IMR-90 (cell line): ENCODE results near the gene ROBO3. TPM values are rescaled to one million over a fixed set of nuclear protein-coding genes. Genes with fewer than 3 reads are reported as not detected.

Experiments used
- ATAC-seq: fragments of 200-7000 bp; cut with Tn5 transposase; 2 replicates; pipeline ENCODE4 v1.9.1; 2020; ENCODE audit warnings: low read depth, mild to moderate bottlenecking, moderate library complexity
- Bru-seq: library from RNA; stranded (reverse); fragments of 400-500 nt; gene quantifications from one replicate; lab custom pipeline; 2021; lab: Mats Ljungman, UMichigan
- BruChase-seq, 2 experiments: library from RNA; stranded (reverse); fragments of 400-500 nt; gene quantifications; one replicate each; lab custom pipeline; 2021; lab: Mats Ljungman, UMichigan
- BruUV-seq: library from RNA; stranded (reverse); fragments of 400-500 nt; replicated peaks from 2 replicates; lab custom pipeline; 2021; lab: Mats Ljungman, UMichigan
- CTCF ChIA-PET: fragments of 300-600 bp; formaldehyde crosslinking; extraction: SDS; loops from one replicate; lab custom pipeline; 2021; ENCODE audit warnings: antibody characterized with exemption; lab: Yijun Ruan, JAX
- POLR2A ChIA-PET: fragments of 300-600 bp; sonication (Branson Sonifier 250); formaldehyde crosslinking; loops from one replicate; lab custom pipeline; 2022; ENCODE audit warnings: antibody characterized with exemption; ENCODE audit not compliant: unreplicated experiment; lab: Charles Lee
- DNase-seq: peaks from one replicate; pipeline ENCODE4 v3.0.0; 2013
- H2AFZ ChIP-seq: replicated peaks from 2 replicates; pipeline ENCODE3; 2013; ENCODE audit warnings: low read length, mild to moderate bottlenecking; ENCODE audit not compliant: poor library complexity
- H2AK5ac ChIP-seq: 2 replicates; pipeline ENCODE4 v1.6.1; 2013; ENCODE audit warnings: low read depth, low read length, inconsistent platforms
- H2AK9ac ChIP-seq: replicated peaks from 2 replicates; pipeline ENCODE3; 2013; ENCODE audit warnings: mild to moderate bottlenecking, low read depth, low read length, moderate library complexity; ENCODE audit not compliant: poor library complexity
- H2BK120ac ChIP-seq: 2 replicates; pipeline ENCODE4 v1.6.1; 2013; ENCODE audit warnings: low read depth, low read length, inconsistent platforms
- H2BK15ac ChIP-seq: 3 replicates; pipeline ENCODE4 v1.6.1; 2013; ENCODE audit warnings: low read depth, low read length, inconsistent platforms
- H2BK20ac ChIP-seq: 2 replicates; pipeline ENCODE4 v1.6.1; 2013; ENCODE audit warnings: low read depth, mild to moderate bottlenecking, inconsistent platforms, low read length, moderate library complexity
- H2BK5ac ChIP-seq: 2 replicates; pipeline ENCODE4 v1.6.1; 2013; ENCODE audit warnings: mild to moderate bottlenecking, low read depth, low read length, inconsistent platforms; ENCODE audit not compliant: poor library complexity, severe bottlenecking
- H3K14ac ChIP-seq: replicated peaks from 2 replicates; pipeline ENCODE4 v1.6.1; 2013; ENCODE audit warnings: low read depth, low read length, inconsistent platforms
- H3K18ac ChIP-seq: 2 replicates; pipeline ENCODE4 v1.6.1; 2013; ENCODE audit warnings: low read depth, low read length, control low read depth
- H3K23ac ChIP-seq: 2 replicates; pipeline ENCODE4 v1.6.1; 2013; ENCODE audit warnings: low read depth, low read length, inconsistent platforms
- H3K27ac ChIP-seq: 2 replicates; pipeline ENCODE4 v1.5.1; 2013; ENCODE audit warnings: mild to moderate bottlenecking, control low read depth, low read length; ENCODE audit not compliant: insufficient read depth
- H3K27me3 ChIP-seq: 2 replicates; pipeline ENCODE4 v1.6.1; 2013; ENCODE audit warnings: low read length; ENCODE audit not compliant: control insufficient read depth, insufficient read depth
- H3K36me3 ChIP-seq: 2 replicates; pipeline ENCODE4 v1.6.1; 2013; ENCODE audit warnings: low read length, mixed read lengths; ENCODE audit not compliant: control insufficient read depth, insufficient read depth
- H3K4ac ChIP-seq: 2 replicates; pipeline ENCODE4 v1.6.1; 2013; ENCODE audit warnings: low read depth, low read length, inconsistent platforms
- H3K4me1 ChIP-seq: 2 replicates; pipeline ENCODE4 v1.6.1; 2013; ENCODE audit warnings: low read length, mixed read lengths; ENCODE audit not compliant: control insufficient read depth, insufficient read depth
- H3K4me2 ChIP-seq: 2 replicates; pipeline ENCODE4 v1.6.1; 2013; ENCODE audit warnings: low read depth, mild to moderate bottlenecking, control low read depth, low read length, moderate library complexity
- H3K4me3 ChIP-seq: 2 replicates; pipeline ENCODE4 v1.5.1; 2013; ENCODE audit warnings: low read depth, mild to moderate bottlenecking, control low read depth, low read length, moderate library complexity; ENCODE audit not compliant: insufficient read depth
- H3K56ac ChIP-seq: 2 replicates; pipeline ENCODE4 v1.6.1; 2013; ENCODE audit warnings: low read length, inconsistent platforms; ENCODE audit not compliant: insufficient read depth; ENCODE audit errors: extremely low read depth
- H3K79me1 ChIP-seq, 2 experiments: 2 replicates each; pipeline ENCODE4 v1.6.1; 2013; ENCODE audit warnings: low read length in 2 of 2, inconsistent platforms in 1 of 2, low read depth in 1 of 2
- H3K9ac ChIP-seq: 2 replicates; pipeline ENCODE4 v1.6.1; 2013; ENCODE audit warnings: low read depth, low read length, control low read depth
- H3K9me1 ChIP-seq: 2 replicates; pipeline ENCODE4 v1.6.1; 2013; ENCODE audit warnings: low read length, inconsistent platforms; ENCODE audit not compliant: insufficient read depth
- H3K9me3 ChIP-seq: 2 replicates; pipeline ENCODE4 v1.6.1; 2013; ENCODE audit warnings: low read length; ENCODE audit not compliant: control insufficient read depth, insufficient read depth
- H4K20me1 ChIP-seq: 2 replicates; pipeline ENCODE4 v1.6.1; 2013; ENCODE audit warnings: low read length, inconsistent platforms; ENCODE audit not compliant: insufficient read depth
- H4K5ac ChIP-seq: 2 replicates; pipeline ENCODE4 v1.6.1; 2013; ENCODE audit warnings: mild to moderate bottlenecking, low read depth, low read length, control low read depth
- H4K8ac ChIP-seq, 2 experiments: 2 replicates each; pipeline ENCODE4 v1.6.1; 2013; ENCODE audit warnings: low read depth in 2 of 2, low read length in 2 of 2, control low read depth in 1 of 2, inconsistent platforms in 1 of 2
- H4K91ac ChIP-seq: 2 replicates; pipeline ENCODE4 v1.6.1; 2013; ENCODE audit warnings: low read depth, low read length, inconsistent platforms; ENCODE audit not compliant: insufficient read depth
- BHLHE40 ChIP-seq: fragments of 150-350 bp; IDR thresholded peaks from 2 replicates; pipeline ENCODE4 v1.6.1; 2016; ENCODE audit warnings: mild to moderate bottlenecking, low read depth, low read length
- CEBPB ChIP-seq: IDR thresholded peaks from 2 replicates; pipeline ENCODE4 v1.6.1; 2012; ENCODE audit warnings: low read depth, low read length, improper control_type of control experiment
- MXI1 ChIP-seq: IDR thresholded peaks from 2 replicates; pipeline ENCODE4 v1.6.1; 2012; ENCODE audit warnings: low read depth, mild to moderate bottlenecking, low read length, moderate library complexity, borderline replicate concordance
- RAD21 ChIP-seq: IDR thresholded peaks from 2 replicates; pipeline ENCODE4 v1.6.1; 2012; ENCODE audit warnings: low read length, improper control_type of control experiment
- RFX5 ChIP-seq: IDR thresholded peaks from 2 replicates; pipeline ENCODE4 v1.8.0; 2012; ENCODE audit warnings: low read depth, mild to moderate bottlenecking, low read length, moderate library complexity
- WGBS, 2 experiments: methylation state at CpG; one replicate each; pipeline versions ENCODE4 v1.1.5 to v1.1.7; 2013; ENCODE audit warnings: missing lambda C conversion rate in 2 of 2; ENCODE audit not compliant: insufficient read length in 1 of 2; ENCODE audit errors: extremely low coverage in 2 of 2; 5-methylcytosine and 5-hydroxymethylcytosine counted together
- dilution Hi-C: fragments of 300-500 bp; cut with HindIII; formaldehyde crosslinking; loops from one replicate; pipeline ENCODE4 v1.14.3; 2018; ENCODE audit warnings: low sequenced_read_pairs; ENCODE audit not compliant: unreplicated experiment
- in situ Hi-C: fragments of 300-500 bp; cut with MboI; formaldehyde crosslinking; loops from 3 replicates; pipeline ENCODE4 v1.14.3; 2019; ENCODE audit warnings: low sequenced_read_pairs, inconsistent platforms, mixed read lengths
- intact Hi-C: fragments of 100-400 bp; cut with micrococcal nuclease; formaldehyde crosslinking; loops from 2 replicates; pipeline ENCODE4 v1.10.0; 2022
- long read RNA-seq: library from polyadenylated mRNA; unstranded; transcript quantifications from one replicate; pipeline ENCODE4 v2.0.0, GENCODE V29; 2021; ENCODE audit not compliant: unreplicated experiment
- polyA plus RNA-seq, 3 experiments: library from polyadenylated mRNA; depleted of rRNA; stranded (reverse); fragments of >200 nt; gene quantifications; 2 replicates each; pipeline ENCODE4 v1.2.3, GENCODE V29; 2012; ENCODE audit warnings: low replicate concordance in 1 of 3
- total RNA-seq: library from RNA; depleted of rRNA; stranded (reverse); fragments of >200 nt; gene quantifications from 2 replicates; pipeline ENCODE4 v1.2.3, GENCODE V29; 2012; rRNA removed
- TF ChIP-seq, protein P1 (sequence below): conservative IDR thresholded peaks from 2 replicates; pipeline ENCODE4 v1.5.1; 2012; ENCODE audit warnings: mild to moderate bottlenecking, low read depth, low read length, improper control_type of control experiment
- TF ChIP-seq, protein P2 (sequence below): fragments of 150-350 bp; IDR thresholded peaks from 2 replicates; pipeline ENCODE4 v1.6.1; 2017; ENCODE audit warnings: mild to moderate bottlenecking, antibody characterized with exemption, low read length, low read depth

ROBO3 gene, protein sequence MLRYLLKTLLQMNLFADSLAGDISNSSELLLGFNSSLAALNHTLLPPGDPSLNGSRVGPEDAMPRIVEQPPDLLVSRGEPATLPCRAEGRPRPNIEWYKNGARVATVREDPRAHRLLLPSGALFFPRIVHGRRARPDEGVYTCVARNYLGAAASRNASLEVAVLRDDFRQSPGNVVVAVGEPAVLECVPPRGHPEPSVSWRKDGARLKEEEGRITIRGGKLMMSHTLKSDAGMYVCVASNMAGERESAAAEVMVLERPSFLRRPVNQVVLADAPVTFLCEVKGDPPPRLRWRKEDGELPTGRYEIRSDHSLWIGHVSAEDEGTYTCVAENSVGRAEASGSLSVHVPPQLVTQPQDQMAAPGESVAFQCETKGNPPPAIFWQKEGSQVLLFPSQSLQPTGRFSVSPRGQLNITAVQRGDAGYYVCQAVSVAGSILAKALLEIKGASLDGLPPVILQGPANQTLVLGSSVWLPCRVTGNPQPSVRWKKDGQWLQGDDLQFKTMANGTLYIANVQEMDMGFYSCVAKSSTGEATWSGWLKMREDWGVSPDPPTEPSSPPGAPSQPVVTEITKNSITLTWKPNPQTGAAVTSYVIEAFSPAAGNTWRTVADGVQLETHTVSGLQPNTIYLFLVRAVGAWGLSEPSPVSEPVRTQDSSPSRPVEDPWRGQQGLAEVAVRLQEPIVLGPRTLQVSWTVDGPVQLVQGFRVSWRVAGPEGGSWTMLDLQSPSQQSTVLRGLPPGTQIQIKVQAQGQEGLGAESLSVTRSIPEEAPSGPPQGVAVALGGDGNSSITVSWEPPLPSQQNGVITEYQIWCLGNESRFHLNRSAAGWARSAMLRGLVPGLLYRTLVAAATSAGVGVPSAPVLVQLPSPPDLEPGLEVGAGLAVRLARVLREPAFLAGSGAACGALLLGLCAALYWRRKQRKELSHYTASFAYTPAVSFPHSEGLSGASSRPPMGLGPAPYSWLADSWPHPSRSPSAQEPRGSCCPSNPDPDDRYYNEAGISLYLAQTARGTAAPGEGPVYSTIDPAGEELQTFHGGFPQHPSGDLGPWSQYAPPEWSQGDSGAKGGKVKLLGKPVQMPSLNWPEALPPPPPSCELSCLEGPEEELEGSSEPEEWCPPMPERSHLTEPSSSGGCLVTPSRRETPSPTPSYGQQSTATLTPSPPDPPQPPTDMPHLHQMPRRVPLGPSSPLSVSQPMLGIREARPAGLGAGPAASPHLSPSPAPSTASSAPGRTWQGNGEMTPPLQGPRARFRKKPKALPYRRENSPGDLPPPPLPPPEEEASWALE (N-terminal part only)
- total RNA-seq: 10.3 and 12.0 TPM in 2 replicates
- 54.1 and 64.5 TPM in 2 replicates for polyA plus RNA-seq (2012; rRNA removed)
- 20.7 and 53.7 TPM in 2 replicates for polyA plus RNA-seq (2012; cell fraction: cytosol; rRNA removed)
- polyA plus RNA-seq (2012; cell fraction: nucleus; rRNA removed; ENCODE audit: low replicate concordance): 445 and 537 TPM in 2 replicates
- percentile 40 among the genes with signal in this experiment for Bru-seq, nascent RNA
- BruChase-seq, experiment 1, labeled RNA remaining after a 6-hour chase: percentile 43 among the genes with signal in this experiment
- BruChase-seq, experiment 2, labeled RNA remaining after a 2-hour chase: percentile 37 among the genes with signal in this experiment
- long read RNA-seq, partial matches to known transcripts: 8 of 10 reads
- long read RNA-seq, other reads (novel, unspliced or antisense): 2 of 10 reads

DNA sequence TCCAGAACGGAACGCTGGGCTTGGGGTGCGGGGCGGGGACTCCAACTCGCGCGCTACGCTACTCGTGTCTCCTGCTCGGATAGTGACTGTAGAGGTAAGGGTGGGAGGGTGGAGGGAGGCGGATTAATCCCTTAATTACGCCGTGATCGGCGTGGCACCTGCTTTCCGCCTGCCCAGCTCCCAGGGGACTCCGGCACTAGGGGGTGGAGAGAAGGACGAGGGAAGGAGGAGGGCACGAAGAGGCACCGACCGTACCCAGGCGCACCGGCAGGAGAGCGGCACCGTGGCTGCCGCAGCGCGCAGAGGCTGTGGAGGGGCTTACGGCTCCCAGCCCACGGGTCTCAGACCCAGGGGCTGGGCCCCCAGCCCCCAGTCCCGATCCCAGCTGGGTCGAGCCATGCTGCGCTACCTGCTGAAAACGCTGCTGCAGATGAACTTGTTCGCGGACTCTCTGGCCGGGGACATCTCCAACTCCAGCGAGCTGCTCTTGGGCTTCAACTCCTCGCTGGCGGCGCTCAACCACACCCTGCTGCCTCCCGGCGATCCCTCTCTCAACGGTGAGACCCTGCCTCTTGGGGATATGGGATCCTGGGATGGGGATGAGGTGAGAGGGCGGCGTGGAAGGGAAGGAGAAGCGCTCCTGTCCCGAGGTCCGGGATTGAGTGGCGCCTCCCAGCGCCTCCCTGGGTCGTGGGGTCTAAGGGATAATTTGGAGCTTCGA, at the start of gene ROBO3:
Gene ROBO3 (plus strand): TSS at position 252 of the 721 bp plus-strand sequence. CDS start 146 bp downstream, at position 398.
- dilution Hi-C loops: no loop called here
- 3% methylated on average over 14 of the region's 53 CpGs; no CpG with 5 or more reads in 1 of the 2 experiments for WGBS, 2 experiments
- TF ChIP-seq BHLHE40 (no peak), MXI1 (no peak), CEBPB (no peak), RFX5 (no peak), RAD21 (no peak)
- TF ChIP-seq, protein P1, sequence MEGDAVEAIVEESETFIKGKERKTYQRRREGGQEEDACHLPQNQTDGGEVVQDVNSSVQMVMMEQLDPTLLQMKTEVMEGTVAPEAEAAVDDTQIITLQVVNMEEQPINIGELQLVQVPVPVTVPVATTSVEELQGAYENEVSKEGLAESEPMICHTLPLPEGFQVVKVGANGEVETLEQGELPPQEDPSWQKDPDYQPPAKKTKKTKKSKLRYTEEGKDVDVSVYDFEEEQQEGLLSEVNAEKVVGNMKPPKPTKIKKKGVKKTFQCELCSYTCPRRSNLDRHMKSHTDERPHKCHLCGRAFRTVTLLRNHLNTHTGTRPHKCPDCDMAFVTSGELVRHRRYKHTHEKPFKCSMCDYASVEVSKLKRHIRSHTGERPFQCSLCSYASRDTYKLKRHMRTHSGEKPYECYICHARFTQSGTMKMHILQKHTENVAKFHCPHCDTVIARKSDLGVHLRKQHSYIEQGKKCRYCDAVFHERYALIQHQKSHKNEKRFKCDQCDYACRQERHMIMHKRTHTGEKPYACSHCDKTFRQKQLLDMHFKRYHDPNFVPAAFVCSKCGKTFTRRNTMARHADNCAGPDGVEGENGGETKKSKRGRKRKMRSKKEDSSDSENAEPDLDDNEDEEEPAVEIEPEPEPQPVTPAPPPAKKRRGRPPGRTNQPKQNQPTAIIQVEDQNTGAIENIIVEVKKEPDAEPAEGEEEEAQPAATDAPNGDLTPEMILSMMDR: no peak
- TF ChIP-seq, protein P2, sequence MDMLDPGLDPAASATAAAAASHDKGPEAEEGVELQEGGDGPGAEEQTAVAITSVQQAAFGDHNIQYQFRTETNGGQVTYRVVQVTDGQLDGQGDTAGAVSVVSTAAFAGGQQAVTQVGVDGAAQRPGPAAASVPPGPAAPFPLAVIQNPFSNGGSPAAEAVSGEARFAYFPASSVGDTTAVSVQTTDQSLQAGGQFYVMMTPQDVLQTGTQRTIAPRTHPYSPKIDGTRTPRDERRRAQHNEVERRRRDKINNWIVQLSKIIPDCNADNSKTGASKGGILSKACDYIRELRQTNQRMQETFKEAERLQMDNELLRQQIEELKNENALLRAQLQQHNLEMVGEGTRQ: no peak

More for the DNA sequence above, at the start of gene ROBO3:
- no peak within 1 kb of the TSS for H4K5ac ChIP-seq
- no peak within 1 kb of the TSS for H2BK5ac ChIP-seq
- peak within 1 kb of the TSS; percentile 52 for H2AK9ac ChIP-seq
- CTCF ChIA-PET: interaction anchor here (0.6 to 2.4 kb wide), 6 partner anchors 11 to 216 kb away, joined by 3 to 19 read pairs (median 4); no protein-coding TSS in a partner anchor
- peak within 1 kb of the TSS; percentile 68 for H2AFZ ChIP-seq
- H2BK20ac ChIP-seq: no peak within 1 kb of the TSS
- H3K27ac ChIP-seq: no peak within 1 kb of the TSS
- no peak within 1 kb of the TSS for H2BK120ac ChIP-seq
- no peak within 1 kb of the TSS for H2AK5ac ChIP-seq
- POLR2A ChIA-PET: no interaction called here
- no peaks in the 10 kb centered on the region for H3K36me3 ChIP-seq
- H4K8ac ChIP-seq: no peak within 1 kb of the TSS
- no peak within 1 kb of the TSS for H3K56ac ChIP-seq
- 0 out of 2 replicates have a peak, but pooled peaks cover 4% of the 10 kb centered on the region for H4K20me1 ChIP-seq
- in situ Hi-C loops: no loop called here
- no peak for DNase-seq
- H3K9me3 ChIP-seq: no peaks in the 10 kb centered on the region; the same call in 1 of the 2 replicates
- ATAC-seq: no peak
- no peak within 1 kb of the TSS for H3K14ac ChIP-seq
- peaks cover 95% of the 10 kb centered on the region for H3K27me3 ChIP-seq
- peaks cover 2% of the 10 kb centered on the region for H3K4me1 ChIP-seq
- no peak within 1 kb of the TSS for H3K4ac ChIP-seq
- no peak within 1 kb of the TSS; the same call in 1 of the 2 replicates for H3K23ac ChIP-seq
- H3K4me2 ChIP-seq: peak within 1 kb of the TSS; percentile 55; the same call in 1 of the 2 replicates
- no peaks in the 10 kb centered on the region; the same call in 1 of the 2 replicates for H3K9me1 ChIP-seq
- BruUV-seq: no TSS peak
- intact Hi-C loops: loop anchor here (10.0 kb wide), 2 partner anchors 461 to 791 kb away; no protein-coding TSS in a partner anchor
- no peak within 1 kb of the TSS for H3K18ac ChIP-seq
- H4K91ac ChIP-seq: no peak within 1 kb of the TSS
- no peak within 1 kb of the TSS for H2BK15ac ChIP-seq
- no peaks in the 10 kb centered on the region for H3K79me1 ChIP-seq
- H3K9ac ChIP-seq: no peak within 1 kb of the TSS
- H3K4me3 ChIP-seq: peak within 1 kb of the TSS; percentile 20; the same call in 1 of the 2 replicates
